Mucosa of stomach (tissue), 1 donor: ENCODE data around the gene FAAP20.

Experiments used
- H3K27me3 ChIP-seq: one replicate; pipeline ENCODE4 v1.7.0; 2013; ENCODE audit warnings: mild to moderate bottlenecking, low read length; ENCODE audit not compliant: control insufficient read depth, insufficient read depth
- H3K36me3 ChIP-seq: one replicate; pipeline ENCODE4 v1.7.0; 2013; ENCODE audit warnings: low read length; ENCODE audit not compliant: control insufficient read depth, insufficient read depth
- H3K4me1 ChIP-seq: one replicate; pipeline ENCODE4 v1.7.0; 2013; ENCODE audit warnings: mild to moderate bottlenecking, low read length; ENCODE audit not compliant: control insufficient read depth, insufficient read depth
- H3K4me3 ChIP-seq: one replicate; pipeline ENCODE4 v1.7.0; 2013; ENCODE audit warnings: low read length
- H3K9ac ChIP-seq: one replicate; pipeline ENCODE4 v1.7.0; 2013; ENCODE audit warnings: mild to moderate bottlenecking, low read length, moderate library complexity
- H3K9me3 ChIP-seq: one replicate; pipeline ENCODE4 v1.7.0; 2013; ENCODE audit warnings: mild to moderate bottlenecking, low read length, moderate library complexity; ENCODE audit not compliant: control insufficient read depth
- donor health status: Pancreatic carcinoma.

FAAP20 gene

DNA sequence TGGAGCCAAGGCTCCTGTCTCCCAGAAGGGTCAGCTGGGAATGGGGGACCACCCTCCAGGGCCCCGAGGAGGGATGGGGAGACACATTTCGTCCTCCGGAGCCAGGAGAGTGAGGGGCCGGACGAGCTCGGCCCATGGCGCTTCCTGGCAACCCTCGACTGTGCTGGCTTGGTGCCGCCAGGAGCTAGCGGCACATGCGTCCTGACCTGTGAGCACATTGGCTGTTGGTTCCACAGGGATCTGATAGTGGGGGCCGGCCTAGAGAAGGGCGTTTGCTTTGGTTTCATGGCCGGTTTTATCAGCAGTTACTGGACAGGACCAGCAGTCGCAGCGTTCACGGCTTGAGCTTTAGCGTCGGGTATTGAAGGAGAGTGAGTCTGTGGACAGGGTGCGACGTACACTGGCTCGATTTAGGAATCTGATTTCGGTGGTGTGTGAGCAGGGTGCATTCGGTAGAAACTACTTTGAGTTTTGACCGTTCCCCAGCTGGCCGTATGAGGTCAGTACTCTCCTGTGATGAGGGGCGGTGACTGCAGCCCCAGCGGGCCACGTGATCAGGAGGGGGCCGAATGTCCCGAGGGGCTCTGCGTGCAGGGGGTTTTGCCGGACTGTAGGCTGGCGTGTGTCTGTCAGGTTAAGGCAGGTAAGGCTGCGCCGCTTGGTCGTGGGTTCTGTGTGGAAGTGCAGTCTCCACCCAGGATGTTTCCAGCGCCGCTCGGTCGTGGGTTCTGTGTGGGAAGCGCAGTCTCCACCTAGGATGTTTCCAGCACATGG, 18.7 kb downstream of the FAAP20 start:
- H3K36me3 ChIP-seq: no peaks in the 10 kb centered on the region
- no peak overlapping the region for H3K9ac ChIP-seq
- H3K4me3 ChIP-seq: no peak overlapping the region
- H3K9me3 ChIP-seq: no peaks in the 10 kb centered on the region
- no peaks in the 10 kb centered on the region for H3K27me3 ChIP-seq
- no peaks in the 10 kb centered on the region for H3K4me1 ChIP-seq

DNA sequence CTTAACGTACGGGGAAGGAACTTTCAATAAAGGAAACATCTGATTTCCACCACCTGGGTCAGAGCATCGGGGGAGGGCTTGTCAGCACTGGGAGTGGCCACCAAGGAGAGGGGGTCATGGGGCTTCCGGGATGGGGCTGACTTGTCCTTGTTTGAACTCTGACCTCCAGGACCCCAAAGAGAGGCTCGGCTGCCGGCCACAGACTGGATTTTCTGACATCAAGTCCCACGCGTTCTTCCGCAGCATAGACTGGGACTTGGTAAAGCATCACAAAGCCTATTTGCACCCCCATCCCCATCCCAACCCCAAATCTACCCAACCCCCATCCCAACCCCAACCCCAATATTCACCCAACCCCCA, 19.5 kb downstream of the FAAP20 start:
- Histone ChIP-seq H3K9ac (no peak overlapping the region), H3K4me1 (no peaks in the 10 kb centered on the region), H3K9me3 (no peaks in the 10 kb centered on the region)

DNA sequence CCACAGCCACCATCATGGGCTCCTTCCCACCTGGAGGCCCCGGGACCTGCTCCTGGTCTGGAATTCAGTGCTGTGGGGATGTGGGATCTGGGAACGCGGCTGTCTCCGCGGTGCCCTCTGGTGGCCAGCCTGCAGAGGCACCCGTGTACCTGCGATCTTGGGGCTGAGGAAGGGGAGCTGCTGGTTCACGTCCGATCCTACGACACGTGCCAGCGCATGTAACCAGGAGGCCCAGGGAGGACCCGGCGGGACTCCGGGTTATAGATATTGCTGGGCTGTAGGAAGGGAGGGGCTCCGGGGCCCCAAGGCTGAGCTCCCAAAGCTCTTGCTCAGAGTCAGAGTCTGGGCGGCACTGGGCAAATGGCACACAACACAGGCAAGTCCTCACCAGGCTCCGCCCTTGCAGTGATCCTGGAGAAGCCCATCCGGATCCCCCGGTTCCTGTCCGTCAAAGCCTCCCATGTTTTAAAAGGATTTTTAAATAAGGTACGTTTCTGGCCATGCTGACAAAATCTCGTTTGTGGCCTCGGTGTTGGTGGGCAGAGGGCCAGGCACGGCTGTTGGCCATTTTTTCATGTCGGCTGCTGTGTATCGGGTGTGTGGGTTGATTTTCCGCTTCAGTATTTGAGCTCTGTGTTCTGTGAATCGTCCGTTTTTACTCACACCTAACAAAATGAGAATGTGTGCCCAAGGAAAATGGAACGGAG, 20.1 kb downstream of the FAAP20 start:
- H3K9me3 ChIP-seq: no peaks in the 10 kb centered on the region
- no peaks in the 10 kb centered on the region for H3K4me1 ChIP-seq
- no peak overlapping the region for H3K4me3 ChIP-seq
- no peaks in the 10 kb centered on the region for H3K36me3 ChIP-seq
- H3K9ac ChIP-seq: peak overlapping the region; percentile 47
- no peaks in the 10 kb centered on the region for H3K27me3 ChIP-seq

More for the DNA sequence above, 19.5 kb downstream of the FAAP20 start:
- H3K4me3 ChIP-seq: no peak overlapping the region
- H3K27me3 ChIP-seq: no peaks in the 10 kb centered on the region
- no peaks in the 10 kb centered on the region for H3K36me3 ChIP-seq

DNA sequence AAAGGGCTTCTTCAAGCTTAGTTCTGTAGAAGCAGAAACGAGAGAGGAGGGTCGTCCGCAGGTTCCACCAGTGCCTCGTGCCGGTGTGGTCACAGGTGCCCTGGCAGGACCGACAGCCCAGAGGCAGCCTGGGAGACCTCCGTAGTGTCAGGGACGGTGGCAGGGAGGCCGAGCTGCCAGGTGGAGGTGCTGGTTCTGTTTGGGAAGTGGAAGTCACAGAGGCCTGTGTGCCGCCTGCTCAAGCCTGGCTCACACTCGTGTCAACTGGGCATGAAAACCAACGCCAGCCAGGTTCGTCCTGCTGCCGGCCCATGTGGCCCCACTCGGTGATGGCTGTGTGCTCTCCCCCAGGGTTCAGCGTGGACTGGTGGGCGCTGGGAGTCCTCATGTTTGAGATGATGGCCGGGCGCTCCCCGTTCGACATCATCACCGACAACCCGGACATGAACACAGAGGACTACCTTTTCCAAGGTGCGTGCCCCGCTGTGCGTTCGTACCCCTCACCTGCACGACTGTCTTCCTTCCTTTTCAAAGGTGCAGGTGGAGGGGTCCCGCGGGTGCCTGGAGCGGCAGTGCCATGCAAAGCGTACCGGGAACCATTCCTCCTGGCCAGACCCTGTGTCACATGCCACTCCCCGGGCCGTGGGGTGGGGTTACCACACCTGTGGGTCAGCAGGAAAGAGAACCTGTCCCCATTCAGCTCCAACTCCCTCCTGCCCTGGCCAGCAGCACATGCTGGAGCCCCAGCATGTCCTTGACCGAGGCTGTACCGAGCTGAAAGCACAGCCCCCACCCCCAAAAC, 20.8 kb downstream of the FAAP20 start:
- H3K4me3 ChIP-seq: no peak overlapping the region
- no peaks in the 10 kb centered on the region for H3K36me3 ChIP-seq
- no peak overlapping the region for H3K9ac ChIP-seq
- no peaks in the 10 kb centered on the region for H3K9me3 ChIP-seq
- no peaks in the 10 kb centered on the region for H3K4me1 ChIP-seq
- H3K27me3 ChIP-seq: no peaks in the 10 kb centered on the region

GRCh38 chr1:2172551-2173146, 21.9 kb downstream of the FAAP20 start:
- Histone ChIP-seq H3K9me3 (no peaks in the 10 kb centered on the region), H3K4me1 (no peaks in the 10 kb centered on the region), H3K4me3 (no peak overlapping the region), H3K9ac (no peak overlapping the region), H3K36me3 (no peaks in the 10 kb centered on the region), H3K27me3 (no peaks in the 10 kb centered on the region)

DNA sequence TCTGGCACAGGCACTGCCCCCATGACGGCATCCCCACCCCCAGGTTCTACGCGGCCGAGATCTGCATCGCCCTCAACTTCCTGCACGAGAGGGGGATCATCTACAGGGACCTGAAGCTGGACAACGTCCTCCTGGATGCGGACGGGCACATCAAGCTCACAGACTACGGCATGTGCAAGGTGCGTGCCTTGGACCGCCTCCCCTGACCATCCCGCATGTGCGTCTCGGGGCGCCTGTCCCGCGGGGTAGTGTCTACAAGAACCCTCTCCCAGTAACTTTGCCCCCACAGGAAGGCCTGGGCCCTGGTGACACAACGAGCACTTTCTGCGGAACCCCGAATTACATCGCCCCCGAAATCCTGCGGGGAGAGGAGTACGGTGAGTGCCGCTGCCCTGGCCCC, 22.6 kb downstream of the FAAP20 start:
- no peaks in the 10 kb centered on the region for H3K4me1 ChIP-seq
- no peak overlapping the region for H3K4me3 ChIP-seq
- no peak overlapping the region for H3K9ac ChIP-seq
- no peaks in the 10 kb centered on the region for H3K36me3 ChIP-seq
- no peaks in the 10 kb centered on the region for H3K27me3 ChIP-seq
- no peaks in the 10 kb centered on the region for H3K9me3 ChIP-seq

- H3K9me3 ChIP-seq: no peaks in the 10 kb centered on the region
- no peaks in the 10 kb centered on the region for H3K36me3 ChIP-seq
- H3K27me3 ChIP-seq: no peaks in the 10 kb centered on the region
- H3K4me1 ChIP-seq: no peaks in the 10 kb centered on the region
- H3K4me3 ChIP-seq: no peak overlapping the region
- no peak overlapping the region for H3K9ac ChIP-seq
Observed at GRCh38 chr1:2170211-2170610, 24.4 kb downstream of the FAAP20 start.

DNA sequence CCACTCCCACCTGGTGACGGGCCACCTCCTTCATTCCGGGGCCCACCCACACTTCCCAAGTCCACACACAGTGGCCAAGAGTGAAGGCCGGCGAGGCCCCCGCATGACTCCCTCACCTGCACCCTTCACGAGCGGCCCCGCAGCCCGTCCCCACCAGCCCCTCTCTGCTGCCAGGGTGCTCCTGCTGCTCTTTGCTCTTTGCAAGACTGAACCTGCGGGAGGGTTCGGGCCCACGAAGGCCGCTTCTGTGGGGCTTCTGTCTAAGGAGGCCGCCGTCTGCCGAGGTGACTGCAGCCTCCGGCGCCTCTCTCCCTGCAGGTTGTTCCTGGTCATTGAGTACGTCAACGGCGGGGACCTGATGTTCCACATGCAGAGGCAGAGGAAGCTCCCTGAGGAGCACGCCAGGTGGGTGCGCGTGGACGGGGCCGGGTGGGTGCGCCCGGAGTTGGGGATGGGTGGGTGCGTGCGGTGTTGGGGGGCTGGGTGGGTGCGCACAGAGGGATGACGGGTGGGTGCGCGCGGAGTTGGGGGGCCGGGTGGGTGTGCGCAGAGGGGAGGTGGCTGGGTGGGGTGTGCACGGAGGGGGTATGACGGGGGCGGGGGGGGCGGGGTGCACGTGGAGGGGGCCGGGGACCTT, 25.3 kb downstream of the FAAP20 start:
- Histone ChIP-seq H3K27me3 (no peaks in the 10 kb centered on the region), H3K36me3 (no peaks in the 10 kb centered on the region), H3K4me3 (no peak overlapping the region), H3K4me1 (no peaks in the 10 kb centered on the region), H3K9ac (no peak overlapping the region), H3K9me3 (no peaks in the 10 kb centered on the region)

DNA sequence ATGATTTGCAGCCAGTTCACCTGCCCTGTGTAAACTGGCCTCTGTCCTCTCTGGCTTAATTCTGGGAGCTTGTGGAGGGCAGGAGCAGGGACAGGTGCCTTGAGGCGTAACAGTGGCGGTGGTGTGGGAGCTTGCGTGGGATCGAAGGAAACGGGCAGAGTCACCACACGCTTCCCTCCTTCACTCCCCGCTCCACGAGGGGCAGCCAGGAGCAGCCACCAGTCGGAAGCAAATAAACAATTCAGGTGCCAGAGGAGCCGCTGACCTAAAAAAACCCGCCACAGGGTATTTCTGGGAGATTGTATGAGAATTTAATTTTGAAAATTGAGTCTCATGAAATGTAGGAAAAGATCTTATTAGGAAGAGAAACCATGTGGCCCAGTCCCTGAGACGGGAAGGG, 26.0 kb downstream of the FAAP20 start:
- Histone ChIP-seq H3K4me1 (no peaks in the 10 kb centered on the region), H3K4me3 (no peak overlapping the region), H3K9ac (no peak overlapping the region), H3K27me3 (no peaks in the 10 kb centered on the region), H3K36me3 (no peaks in the 10 kb centered on the region), H3K9me3 (no peaks in the 10 kb centered on the region)

GRCh38 chr1:2168090-2168489, 26.5 kb downstream of the FAAP20 start:
- H3K9ac ChIP-seq: no peak overlapping the region
- no peaks in the 10 kb centered on the region for H3K9me3 ChIP-seq
- H3K4me1 ChIP-seq: no peaks in the 10 kb centered on the region
- no peaks in the 10 kb centered on the region for H3K27me3 ChIP-seq
- H3K36me3 ChIP-seq: no peaks in the 10 kb centered on the region
- no peak overlapping the region for H3K4me3 ChIP-seq

DNA sequence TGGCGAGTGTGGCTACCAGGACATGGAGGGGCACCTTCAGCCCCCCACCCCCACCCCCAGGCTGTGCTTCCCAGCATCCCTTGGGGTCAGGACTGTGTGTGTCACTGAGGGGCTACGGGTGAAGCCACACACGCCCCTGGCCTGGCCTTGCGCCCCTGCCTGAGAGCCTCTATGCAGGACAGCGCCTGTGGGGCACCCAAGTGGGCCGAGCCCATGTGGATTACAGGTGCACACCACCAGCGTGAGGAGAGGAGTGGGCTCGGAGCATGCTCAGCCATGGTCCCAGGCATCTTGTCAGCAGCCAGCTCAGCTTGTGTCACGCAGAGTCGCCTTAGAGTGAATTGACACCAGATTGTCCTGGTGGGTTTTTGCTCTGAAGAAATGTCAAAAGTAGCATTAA, 27.9 kb downstream of the FAAP20 start:
- no peak overlapping the region for H3K4me3 ChIP-seq
- no peaks in the 10 kb centered on the region for H3K4me1 ChIP-seq
- no peaks in the 10 kb centered on the region for H3K9me3 ChIP-seq
- no peak overlapping the region for H3K9ac ChIP-seq
- no peaks in the 10 kb centered on the region for H3K27me3 ChIP-seq
- H3K36me3 ChIP-seq: no peaks in the 10 kb centered on the region
